MM.1S (cell line): ENCODE measurements around the gene STK4.

ENCODE experiments used
- DNase-seq: peaks from one replicate; pipeline ENCODE4 v3.0.0-alpha.2; 2015
- H2AFZ ChIP-seq: fragments of 300-600 bp; sonication (generic); 2 replicates; pipeline ENCODE4 v1.6.0; 2016; ENCODE audit warnings: antibody characterized with exemption, low read length
- H3F3A ChIP-seq: fragments of 300-600 bp; sonication (generic); 2 replicates; pipeline ENCODE4 v1.6.1; 2016; ENCODE audit warnings: mild to moderate bottlenecking, antibody characterized with exemption, low read length, moderate library complexity, mixed read lengths; ENCODE audit not compliant: insufficient read depth
- H3K27ac ChIP-seq: fragments of 300-600 bp; sonication (generic); 2 replicates; pipeline ENCODE4 v1.5.1; 2016; ENCODE audit warnings: mild to moderate bottlenecking, low read length
- H3K27me3 ChIP-seq: fragments of 300-600 bp; sonication (generic); replicated peaks from 2 replicates; pipeline ENCODE4 v1.6.0; 2016; ENCODE audit warnings: low read length; ENCODE audit not compliant: insufficient read depth
- H3K36me3 ChIP-seq: fragments of 300-600 bp; sonication (generic); replicated peaks from 2 replicates; pipeline ENCODE4 v1.6.1; 2016; ENCODE audit warnings: mild to moderate bottlenecking, low read length, mixed read lengths; ENCODE audit not compliant: insufficient read depth
- H3K4me1 ChIP-seq: fragments of 300-600 bp; sonication (generic); 2 replicates; pipeline ENCODE4 v1.6.1; 2016; ENCODE audit warnings: low read length, mixed read lengths
- H3K4me2 ChIP-seq: fragments of 300-600 bp; sonication (generic); 2 replicates; pipeline ENCODE4 v1.6.0; 2016; ENCODE audit warnings: low read depth, low read length
- H3K4me3 ChIP-seq: fragments of 300-600 bp; sonication (generic); 2 replicates; pipeline ENCODE4 v1.5.1; 2016; ENCODE audit warnings: low read length, mixed read lengths
- H3K79me2 ChIP-seq: fragments of 300-600 bp; sonication (generic); 2 replicates; pipeline ENCODE4 v1.6.1; 2016; ENCODE audit warnings: mixed run types, low read length, mixed read lengths
- H3K9ac ChIP-seq: fragments of 300-600 bp; sonication (generic); 2 replicates; pipeline ENCODE4 v1.6.1; 2016; ENCODE audit warnings: low read length, mixed read lengths
- H3K9me2 ChIP-seq: fragments of 300-600 bp; sonication (generic); replicated peaks from 2 replicates; pipeline ENCODE4 v1.6.1; 2016; ENCODE audit warnings: mild to moderate bottlenecking, low read length, mixed read lengths; ENCODE audit not compliant: insufficient read depth
- H3K9me3 ChIP-seq: fragments of 300-600 bp; sonication (generic); replicated peaks from 2 replicates; pipeline ENCODE4 v1.6.1; 2016; ENCODE audit warnings: mild to moderate bottlenecking, low read length, mixed read lengths; ENCODE audit not compliant: insufficient read depth
- H4K20me1 ChIP-seq: fragments of 300-600 bp; sonication (generic); 2 replicates; pipeline ENCODE4 v1.6.1; 2016; ENCODE audit warnings: mild to moderate bottlenecking, low read length, moderate library complexity, mixed read lengths; ENCODE audit not compliant: insufficient read depth
- EZH2 ChIP-seq: fragments of 300-600 bp; sonication (generic); optimal IDR thresholded peaks from 2 replicates; pipeline ENCODE3; 2017; ENCODE audit warnings: low read depth, mild to moderate bottlenecking, antibody characterized with exemption, low read length, mixed read lengths
- EZH2phosphoT487 ChIP-seq: fragments of 300-600 bp; sonication (generic); IDR thresholded peaks from 2 replicates; pipeline ENCODE4 v1.6.1; 2018; ENCODE audit warnings: antibody characterized with exemption, low read length
- TF ChIP-seq, protein P1 (sequence below): fragments of 300-600 bp; sonication (generic); IDR thresholded peaks from 2 replicates; pipeline ENCODE4 v1.5.1; 2016; ENCODE audit warnings: antibody characterized with exemption, low read length, mixed read lengths

Gene STK4

DNA sequence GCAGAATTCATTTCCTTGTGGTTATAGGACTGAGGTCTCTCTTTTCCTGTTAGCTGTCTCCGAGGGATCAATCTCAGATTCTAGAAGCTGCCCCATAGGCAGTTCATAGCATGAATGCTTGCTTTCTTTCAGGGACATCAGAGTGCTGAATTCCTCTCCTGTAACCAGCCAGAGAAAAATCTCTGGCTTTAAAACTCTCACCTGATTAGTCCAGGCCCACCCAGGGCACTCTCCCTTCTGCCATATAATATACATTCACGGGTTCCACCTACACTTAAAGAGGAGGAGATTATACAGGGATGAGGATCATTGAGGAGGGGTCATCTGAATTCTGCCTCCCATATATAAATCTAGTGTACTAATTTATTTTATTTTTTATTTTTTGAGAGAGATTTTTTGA is 136.8 kb downstream of the STK4 start:
- H3K9me3 ChIP-seq, result no peaks in the 10 kb centered on the region

GRCh38 chr20:45104786-45105185 is 138.5 kb downstream of the STK4 start:
- Histone ChIP-seq H3K27ac (no peak overlapping the region), H3F3A (no peaks in the 10 kb centered on the region), H3K36me3 (no peaks in the 10 kb centered on the region), H2AFZ (no peak overlapping the region), H3K9me3 (no peaks in the 10 kb centered on the region), H3K79me2 (no peaks in the 10 kb centered on the region), H3K4me3 (no peak overlapping the region), H3K4me2 (no peak overlapping the region), H3K4me1 (no peaks in the 10 kb centered on the region), H3K9ac (no peak overlapping the region), H3K27me3 (no peaks in the 10 kb centered on the region), H3K9me2 (no peaks in the 10 kb centered on the region), H4K20me1 (no peaks in the 10 kb centered on the region)
- no peak for TF ChIP-seq EZH2
- TF ChIP-seq, protein P1, sequence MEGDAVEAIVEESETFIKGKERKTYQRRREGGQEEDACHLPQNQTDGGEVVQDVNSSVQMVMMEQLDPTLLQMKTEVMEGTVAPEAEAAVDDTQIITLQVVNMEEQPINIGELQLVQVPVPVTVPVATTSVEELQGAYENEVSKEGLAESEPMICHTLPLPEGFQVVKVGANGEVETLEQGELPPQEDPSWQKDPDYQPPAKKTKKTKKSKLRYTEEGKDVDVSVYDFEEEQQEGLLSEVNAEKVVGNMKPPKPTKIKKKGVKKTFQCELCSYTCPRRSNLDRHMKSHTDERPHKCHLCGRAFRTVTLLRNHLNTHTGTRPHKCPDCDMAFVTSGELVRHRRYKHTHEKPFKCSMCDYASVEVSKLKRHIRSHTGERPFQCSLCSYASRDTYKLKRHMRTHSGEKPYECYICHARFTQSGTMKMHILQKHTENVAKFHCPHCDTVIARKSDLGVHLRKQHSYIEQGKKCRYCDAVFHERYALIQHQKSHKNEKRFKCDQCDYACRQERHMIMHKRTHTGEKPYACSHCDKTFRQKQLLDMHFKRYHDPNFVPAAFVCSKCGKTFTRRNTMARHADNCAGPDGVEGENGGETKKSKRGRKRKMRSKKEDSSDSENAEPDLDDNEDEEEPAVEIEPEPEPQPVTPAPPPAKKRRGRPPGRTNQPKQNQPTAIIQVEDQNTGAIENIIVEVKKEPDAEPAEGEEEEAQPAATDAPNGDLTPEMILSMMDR, result no peak
- TF ChIP-seq EZH2phosphoT487, result no peak
- DNase-seq, result no peak

More for the DNA sequence above, 136.8 kb downstream of the STK4 start:
- Histone ChIP-seq H3K27me3 (no peaks in the 10 kb centered on the region), H3K36me3 (no peaks in the 10 kb centered on the region), H3K79me2 (no peaks in the 10 kb centered on the region), H3K4me2 (no peak overlapping the region), H3F3A (no peaks in the 10 kb centered on the region), H3K9ac (no peak overlapping the region), H3K4me1 (no peaks in the 10 kb centered on the region), H2AFZ (no peak overlapping the region), H3K4me3 (no peak overlapping the region), H3K27ac (no peak overlapping the region), H4K20me1 (no peaks in the 10 kb centered on the region), H3K9me2 (no peaks in the 10 kb centered on the region)
- TF ChIP-seq EZH2 (no peak), EZH2phosphoT487 (no peak)
- TF ChIP-seq, protein P1, result no peak
- no peak for DNase-seq

DNA sequence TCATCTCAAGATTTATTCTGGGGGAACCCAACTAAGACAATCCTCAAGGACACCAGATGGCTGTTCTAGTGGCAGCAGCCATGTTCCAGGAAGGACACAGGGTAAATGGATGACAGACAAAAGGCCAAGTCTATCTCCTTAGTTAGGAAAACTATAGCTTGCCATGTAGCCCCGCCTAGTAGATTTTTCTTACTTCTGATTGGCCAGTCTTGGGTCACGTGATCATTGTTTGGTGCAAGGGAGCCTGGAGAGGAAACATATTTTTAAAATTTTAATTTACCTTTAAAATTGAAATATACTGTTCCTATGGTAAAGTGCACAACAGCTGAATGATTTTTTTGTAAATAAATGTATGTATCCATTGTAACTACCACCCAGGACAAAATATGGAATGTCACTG is 139.0 kb downstream of the STK4 start:
- Histone ChIP-seq H3K27me3 (no peaks in the 10 kb centered on the region), H3K36me3 (no peaks in the 10 kb centered on the region), H4K20me1 (no peaks in the 10 kb centered on the region), H3K4me2 (no peak overlapping the region), H3K9me2 (no peaks in the 10 kb centered on the region), H3K9ac (no peak overlapping the region), H3K79me2 (no peaks in the 10 kb centered on the region), H3K27ac (no peak overlapping the region), H2AFZ (no peak overlapping the region), H3K9me3 (no peaks in the 10 kb centered on the region), H3K4me3 (no peak overlapping the region), H3K4me1 (no peaks in the 10 kb centered on the region), H3F3A (no peaks in the 10 kb centered on the region)
- TF ChIP-seq, protein P1, result no peak
- TF ChIP-seq EZH2phosphoT487, result no peak
- TF ChIP-seq EZH2, result no peak
- DNase-seq, result peak; percentile 5
